Activated CD4-positive, CD25-positive, alpha-beta regulatory T cell treated with anti-CD3 and anti-CD28 coated beads, Interleukin-2, amount 50 U/mL, for 72 hours (primary cell): Measurements from ENCODE around the gene CHST2.
"Not testable (repeated sequence)": the region's sequence is repeated elsewhere in the genome, so short reads cannot be mapped to it uniquely, and the experiment has no call there.

Experiments used
- DNase-seq: peaks from one replicate; pipeline ENCODE4 v3.0.0; 2021

Gene CHST2, protein sequence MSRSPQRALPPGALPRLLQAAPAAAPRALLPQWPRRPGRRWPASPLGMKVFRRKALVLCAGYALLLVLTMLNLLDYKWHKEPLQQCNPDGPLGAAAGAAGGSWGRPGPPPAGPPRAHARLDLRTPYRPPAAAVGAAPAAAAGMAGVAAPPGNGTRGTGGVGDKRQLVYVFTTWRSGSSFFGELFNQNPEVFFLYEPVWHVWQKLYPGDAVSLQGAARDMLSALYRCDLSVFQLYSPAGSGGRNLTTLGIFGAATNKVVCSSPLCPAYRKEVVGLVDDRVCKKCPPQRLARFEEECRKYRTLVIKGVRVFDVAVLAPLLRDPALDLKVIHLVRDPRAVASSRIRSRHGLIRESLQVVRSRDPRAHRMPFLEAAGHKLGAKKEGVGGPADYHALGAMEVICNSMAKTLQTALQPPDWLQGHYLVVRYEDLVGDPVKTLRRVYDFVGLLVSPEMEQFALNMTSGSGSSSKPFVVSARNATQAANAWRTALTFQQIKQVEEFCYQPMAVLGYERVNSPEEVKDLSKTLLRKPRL

DNA sequence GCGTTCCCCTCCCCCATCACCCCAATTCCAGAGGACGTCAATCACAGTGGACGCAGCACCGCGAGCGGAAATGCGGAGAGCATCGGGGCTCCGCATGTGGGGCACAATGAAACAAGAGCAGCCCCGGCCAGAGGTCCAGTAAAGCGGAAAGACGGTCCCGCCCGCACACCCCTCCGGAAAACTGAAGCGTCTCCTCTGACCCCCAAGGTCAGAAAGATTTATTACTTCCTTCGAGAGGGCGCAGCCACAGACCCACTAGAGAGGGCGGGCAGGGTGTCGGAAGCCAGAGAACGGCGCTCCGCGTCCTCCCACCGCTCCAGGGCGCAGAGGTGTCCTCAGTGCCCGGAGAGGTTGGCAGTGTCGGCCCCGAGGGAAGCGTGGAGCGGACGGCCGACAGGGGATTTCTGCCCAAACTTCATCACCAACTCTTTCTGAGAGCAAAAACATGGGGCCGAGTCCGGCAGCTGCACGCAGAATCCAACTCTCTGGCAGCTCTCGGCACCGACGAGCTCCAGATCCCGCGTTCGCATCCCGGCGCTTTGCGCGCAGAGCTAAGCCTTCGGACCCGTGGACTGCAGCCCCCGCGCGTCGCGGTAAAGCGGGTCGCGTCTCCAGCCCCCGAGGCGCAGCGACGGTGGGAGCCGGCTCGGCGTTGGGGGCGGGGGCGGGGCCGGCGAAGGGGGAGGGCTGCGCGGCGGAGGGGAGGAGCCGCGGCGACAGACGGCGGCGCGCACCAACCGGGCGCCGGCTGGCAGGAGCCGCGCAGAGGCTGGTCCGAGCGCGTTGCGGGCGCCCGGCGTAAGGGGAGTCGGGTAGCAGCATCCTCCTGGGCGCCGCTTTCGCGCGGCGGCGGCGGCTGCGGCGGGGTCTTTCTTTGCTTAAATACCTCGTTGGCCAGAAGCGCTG is at the start of gene CHST2:
Gene CHST2 (plus strand): TSS at position 763 of the 906 bp plus-strand sequence. CDS start 1,046 bp downstream, outside the sequence.
- DNase-seq = peak; percentile 75

DNA sequence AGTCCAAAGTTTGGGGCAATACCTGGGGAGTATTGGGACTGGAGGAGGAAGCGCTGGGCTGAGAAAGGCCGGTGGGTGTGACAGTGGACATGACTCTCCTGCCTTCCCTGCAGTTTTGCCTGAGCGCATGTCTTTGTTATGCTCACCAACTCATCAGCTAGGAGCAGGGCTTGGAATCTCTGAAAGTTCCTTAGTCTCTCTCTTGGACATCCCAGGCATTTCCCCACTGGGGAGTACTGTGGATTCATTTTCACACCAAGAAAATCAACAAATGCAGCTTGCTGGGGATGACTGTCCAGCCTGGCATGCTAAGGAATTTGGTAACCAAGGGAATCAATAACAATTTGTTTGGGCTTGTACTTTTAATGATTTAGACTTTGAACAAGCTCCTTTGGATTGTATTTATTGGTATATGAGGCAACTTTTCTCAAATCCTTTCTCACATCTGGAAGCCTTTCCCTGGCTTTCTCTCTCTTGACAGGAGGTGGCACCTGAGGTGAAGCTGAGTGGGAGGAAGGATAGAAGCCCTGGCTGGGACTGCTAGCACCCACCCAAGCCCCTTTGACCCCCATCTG is 48.5 kb upstream of the CHST2 start:
- DNase-seq = no peak

DNA sequence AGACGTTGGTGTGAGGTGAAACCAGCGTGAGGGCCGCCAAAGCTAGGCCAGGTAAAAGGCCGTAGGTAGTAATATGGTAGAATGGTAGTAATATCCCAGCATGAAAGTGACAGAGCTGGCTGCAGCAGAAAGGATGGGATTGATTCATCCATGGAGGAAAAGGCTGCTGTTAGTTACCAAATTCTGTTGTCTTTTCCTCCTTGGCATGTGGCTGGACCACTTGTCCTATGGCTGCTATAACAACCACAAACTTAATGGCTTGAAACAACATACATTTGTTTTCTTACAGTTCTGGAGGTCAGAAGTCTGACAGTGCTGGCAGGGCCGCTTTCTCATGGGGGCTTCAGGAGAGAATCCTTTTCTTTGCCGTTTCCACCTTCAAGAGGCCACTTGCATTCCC is 47.8 kb upstream of the CHST2 start:
- no peak for DNase-seq

DNA sequence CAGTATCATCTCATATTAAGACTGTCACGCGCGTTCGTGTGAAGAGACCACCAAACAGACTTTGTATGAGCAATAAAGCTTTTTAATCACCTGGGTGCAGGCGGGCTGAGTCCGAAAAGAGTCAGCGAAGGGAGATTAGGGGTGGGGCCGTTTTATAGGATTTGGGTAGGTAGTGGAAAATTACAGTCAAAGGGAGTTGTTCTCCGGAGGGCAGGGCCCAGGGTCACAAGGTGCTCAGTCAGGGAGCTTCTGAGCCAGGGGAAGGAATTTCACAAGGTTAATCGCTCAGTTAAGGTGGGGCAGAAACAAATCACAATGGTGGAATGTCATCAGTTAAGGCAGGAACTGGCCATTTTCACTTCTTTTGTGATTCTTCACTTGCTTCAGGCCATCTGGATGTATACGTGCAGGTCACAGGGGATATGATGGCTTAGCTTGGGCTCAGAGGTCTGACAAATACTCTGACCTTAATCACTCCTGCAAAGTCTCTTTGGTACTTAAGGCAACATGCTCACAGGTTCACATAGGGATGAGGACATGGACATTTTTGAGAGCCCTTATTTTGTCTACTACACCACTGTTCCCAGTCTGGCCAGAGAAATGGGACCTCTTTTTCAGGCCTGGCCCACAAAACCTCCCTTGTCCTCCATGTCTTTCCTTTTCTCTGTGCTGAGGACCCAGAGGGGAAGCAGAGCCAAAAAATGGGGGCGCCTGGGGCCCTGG is 47.1 kb upstream of the CHST2 start:
- not testable (repeated sequence) for DNase-seq

DNA sequence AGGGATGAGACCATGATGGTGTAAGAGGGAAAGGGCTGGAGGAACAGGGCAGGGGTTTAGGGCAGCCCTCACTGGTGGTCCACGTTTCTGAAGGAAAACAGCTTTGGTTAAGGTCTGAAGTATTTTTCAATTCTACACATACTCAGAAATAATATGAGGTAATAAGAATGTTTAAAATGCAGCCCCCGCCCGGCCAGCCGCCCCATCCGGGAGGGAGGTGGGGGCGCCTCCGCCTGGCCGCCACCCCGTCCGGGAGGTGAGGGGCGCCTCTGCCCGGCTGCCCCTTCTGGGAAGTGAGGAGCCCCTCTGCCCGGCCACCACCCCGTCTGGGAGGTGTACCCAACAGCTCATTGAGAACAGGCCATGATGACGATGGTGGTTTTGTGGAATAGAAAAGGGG is 46.0 kb upstream of the CHST2 start:
- DNase-seq = not testable (repeated sequence)

DNA sequence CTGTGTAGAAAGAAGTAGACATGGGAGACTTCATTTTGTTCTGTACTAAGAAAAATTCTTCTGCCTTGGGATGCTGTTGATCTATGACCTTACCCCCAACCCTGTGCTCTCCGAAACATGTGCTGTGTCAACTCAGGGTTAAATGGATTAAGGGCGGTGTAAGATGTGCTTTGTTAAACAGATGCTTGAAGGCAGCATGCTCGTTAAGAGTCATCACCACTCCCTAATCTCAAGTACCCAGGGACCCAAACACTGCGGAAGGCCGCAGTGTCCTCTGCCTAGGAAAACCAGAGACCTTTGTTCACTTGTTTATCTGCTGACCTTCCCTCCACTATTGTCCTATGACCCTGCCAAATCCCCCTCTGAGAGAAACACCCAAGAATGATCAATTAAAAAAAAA is 45.6 kb upstream of the CHST2 start:
- not testable (repeated sequence) for DNase-seq

DNA sequence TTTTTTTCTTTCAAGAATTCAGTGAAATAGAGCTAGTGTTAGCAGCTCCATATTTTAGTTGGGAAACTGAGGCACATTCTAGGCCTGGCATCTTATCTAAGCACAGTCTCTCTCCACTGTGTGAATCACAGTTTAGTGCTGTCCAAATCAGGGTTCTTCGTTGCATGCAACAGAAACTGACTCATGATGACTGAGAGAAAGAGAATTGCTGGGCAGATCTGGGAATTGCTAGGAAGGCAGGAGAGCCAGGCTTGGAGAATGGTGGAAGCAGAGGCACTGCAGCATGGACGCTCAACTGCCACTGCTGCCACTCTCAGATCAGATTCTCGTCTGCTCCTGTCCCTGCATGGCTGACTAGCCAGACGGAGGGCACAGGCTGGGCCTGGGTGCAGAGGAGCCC is 40.7 kb upstream of the CHST2 start:
- DNase-seq = no peak

DNA sequence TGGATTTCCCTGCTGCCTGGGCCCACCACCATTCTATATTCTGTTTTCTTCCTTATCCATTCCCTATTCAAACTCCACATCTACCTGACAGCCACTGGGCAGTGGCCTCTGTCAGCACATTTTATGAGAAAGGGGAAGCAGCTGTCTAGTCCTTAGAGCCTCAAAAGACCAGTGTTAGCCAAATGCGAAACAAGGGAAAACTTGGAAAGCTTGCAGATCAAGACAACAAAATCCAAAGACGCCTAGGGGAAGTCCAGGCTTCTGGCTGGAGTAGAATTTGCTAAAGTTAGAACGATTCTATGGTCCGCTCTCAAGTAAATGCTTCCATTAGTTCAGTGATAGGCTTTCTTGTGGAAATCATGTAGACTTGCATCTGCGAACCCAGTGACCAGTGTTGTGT is 39.4 kb upstream of the CHST2 start:
- DNase-seq = no peak

DNA sequence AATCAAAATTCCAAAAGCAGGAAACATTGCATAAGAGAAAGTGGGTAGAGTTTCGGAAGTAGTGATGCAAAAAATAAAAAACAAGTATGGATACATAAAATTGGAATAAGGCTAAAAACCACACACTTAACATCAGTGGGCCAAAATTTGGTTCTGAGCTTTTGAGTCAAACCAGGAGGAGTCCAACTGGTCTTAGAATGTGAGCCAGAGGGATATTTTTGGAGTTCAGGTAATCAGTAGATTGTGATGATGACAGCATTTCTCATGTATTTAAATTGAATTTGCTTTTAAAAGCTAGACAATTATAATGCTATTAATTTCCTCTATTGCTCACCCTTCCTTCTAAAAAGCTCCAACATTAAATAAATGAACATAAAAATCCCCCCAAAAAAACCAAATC is 38.2 kb upstream of the CHST2 start:
- no peak for DNase-seq

DNA sequence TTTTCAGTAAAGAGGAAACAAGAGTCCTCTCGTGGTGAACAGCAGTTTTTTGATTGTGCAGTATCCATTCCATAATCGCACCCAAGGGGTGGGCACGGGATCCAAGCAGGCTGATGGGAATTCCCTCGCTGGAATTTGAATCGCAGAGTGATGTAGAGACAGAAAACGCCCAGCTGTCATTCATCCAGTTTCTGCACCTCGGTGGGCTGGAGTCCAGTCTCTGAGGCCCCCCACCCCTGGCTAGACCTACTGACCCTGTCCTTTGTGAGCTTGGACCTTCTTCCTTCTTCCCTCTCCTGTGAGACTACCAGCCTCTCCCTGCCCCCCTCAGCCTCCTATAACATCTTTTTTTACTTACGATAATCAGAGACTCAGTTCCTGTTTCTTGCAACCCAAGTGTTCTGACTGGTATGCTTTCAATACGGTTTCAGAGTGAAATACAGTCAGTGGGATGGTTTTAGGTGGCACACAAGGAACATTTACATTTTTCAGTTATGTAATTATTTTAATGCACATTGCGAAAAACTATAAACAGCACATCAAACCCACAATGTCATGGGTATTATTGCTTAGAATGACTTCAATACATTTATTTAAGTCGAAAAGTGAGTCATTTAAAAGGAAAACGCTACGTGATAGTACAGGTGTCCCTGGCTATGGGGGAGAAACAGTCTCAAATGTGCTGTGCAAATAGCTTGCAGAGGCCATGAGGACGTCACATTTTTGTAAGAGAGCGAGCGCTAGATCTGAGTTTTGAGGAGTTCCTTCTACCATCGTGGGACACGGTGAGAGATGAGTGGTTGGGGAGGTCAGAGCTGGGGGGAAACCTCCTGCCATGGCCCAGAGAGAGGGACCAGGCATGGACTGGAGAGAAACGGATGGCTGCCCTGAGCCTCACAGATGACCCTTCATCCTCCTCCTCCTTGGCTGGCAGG is 37.5 kb upstream of the CHST2 start:
- DNase-seq = no peak

DNA sequence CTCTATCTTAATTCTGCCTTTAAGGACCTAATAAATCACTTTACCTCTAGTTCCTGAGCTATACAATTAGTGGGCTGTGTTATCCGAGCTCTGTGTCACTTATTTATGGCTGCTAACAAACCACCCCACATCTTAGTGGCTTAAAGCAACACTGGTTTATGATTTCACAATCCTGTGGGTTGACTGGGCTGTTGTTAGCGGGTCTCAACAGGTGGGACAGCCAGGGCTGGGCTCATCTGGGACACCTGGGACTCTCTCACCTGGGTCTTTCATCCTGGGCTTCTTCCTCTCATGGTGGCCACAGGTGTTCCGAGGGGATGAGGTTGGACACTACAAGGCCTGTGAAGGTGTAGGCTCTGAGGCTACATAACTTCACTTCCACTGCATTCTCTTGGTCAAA is 35.8 kb upstream of the CHST2 start:
- no peak for DNase-seq

DNA sequence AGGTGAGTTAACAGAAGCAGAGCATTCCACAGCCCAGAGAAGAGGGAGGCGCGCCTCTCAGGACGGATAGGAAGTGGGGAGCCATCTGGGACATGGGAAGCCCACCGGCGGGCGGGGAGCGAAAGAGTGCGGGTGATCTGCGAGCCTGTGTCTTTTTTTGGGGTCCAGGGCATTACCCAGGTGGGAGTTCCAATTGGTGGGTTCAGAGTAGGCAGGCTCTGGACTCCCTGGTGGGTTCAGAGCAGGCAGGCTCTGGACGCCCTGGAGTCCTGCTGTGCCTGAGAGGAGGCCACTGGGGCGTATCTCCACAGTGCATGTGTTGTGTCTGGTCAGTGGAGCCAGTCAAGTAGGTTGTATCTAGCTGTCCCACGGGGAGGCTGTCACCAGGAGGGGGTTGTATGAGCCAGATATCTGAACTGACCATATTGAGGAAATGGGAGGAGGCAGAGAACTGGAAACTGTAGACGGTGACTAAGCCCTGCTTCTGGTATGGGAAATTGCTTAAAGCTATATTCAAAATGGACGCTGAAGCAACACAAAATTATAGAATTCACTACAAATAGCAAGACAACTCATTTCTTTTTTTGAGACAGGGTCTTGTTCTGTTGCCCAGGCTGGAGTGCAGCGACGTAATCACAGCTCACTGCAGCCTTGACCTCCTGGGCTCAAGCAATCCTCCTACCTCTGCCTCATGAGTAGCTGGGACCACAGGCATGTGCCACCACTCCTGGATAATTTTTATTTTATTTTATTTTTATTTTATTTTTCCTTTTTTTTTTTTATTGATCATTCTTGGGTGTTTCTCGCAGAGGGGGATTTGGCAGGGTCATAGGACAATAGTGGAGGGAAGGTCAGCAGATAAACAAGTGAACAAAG is 34.5 kb upstream of the CHST2 start:
- DNase-seq = no peak

DNA sequence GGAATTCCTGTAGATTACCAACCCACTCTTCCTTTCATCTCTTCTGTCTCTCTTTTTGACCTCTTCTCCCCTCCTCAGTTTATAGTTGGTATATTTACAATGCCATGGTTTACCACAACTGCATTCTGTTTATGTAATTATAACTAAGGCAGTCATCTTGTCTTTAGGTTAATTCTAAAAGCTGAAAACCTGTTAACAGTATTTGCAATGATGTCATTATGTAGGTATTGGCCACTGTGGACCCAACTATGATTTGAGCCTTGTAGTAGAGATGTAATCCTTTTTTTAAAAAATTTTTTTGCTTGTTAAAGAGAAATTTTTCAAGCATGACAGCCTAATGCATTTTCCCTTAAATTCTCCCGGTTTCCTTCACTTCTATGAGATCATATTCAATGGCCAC is 30.7 kb upstream of the CHST2 start:
- DNase-seq = no peak

DNA sequence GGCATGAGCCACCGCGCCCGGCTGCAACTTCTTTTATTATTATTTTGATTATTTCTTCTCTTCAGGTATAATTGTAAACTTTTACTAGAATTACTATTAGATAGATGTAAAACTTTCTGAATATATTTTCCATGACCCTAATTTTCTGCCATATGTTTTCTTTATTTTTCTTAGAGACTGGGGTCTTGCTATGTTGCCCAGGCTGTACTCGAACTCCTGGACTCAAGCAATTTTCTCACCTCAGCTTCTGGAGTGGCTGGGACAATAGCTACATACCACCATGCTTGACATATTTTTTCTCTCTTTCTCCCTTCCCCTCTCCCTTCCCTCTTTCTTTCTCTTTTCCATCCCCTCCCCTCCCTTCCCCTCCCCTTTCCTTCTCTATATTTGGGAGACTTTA is 29.6 kb upstream of the CHST2 start:
- no peak for DNase-seq

DNA sequence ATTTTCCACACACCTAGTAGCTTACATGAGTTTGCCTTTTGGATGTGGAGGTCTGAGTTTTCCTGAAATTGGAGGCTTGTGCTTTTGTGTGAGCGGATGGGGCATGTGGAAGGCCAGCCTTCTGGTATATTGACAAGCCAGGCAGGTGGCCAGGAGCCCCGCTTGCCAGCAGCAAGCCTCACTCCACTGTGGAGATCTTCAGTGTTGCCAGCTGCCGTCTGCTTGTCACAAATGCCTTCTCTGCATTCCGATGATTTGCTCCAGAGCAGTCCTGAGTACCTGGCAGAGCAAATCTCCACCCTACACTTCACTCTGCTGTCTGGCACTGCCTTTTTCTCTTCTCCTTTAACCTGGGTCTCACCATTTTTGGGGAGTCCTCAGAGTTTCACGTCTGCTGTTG is 29.1 kb upstream of the CHST2 start:
- DNase-seq = no peak

DNA sequence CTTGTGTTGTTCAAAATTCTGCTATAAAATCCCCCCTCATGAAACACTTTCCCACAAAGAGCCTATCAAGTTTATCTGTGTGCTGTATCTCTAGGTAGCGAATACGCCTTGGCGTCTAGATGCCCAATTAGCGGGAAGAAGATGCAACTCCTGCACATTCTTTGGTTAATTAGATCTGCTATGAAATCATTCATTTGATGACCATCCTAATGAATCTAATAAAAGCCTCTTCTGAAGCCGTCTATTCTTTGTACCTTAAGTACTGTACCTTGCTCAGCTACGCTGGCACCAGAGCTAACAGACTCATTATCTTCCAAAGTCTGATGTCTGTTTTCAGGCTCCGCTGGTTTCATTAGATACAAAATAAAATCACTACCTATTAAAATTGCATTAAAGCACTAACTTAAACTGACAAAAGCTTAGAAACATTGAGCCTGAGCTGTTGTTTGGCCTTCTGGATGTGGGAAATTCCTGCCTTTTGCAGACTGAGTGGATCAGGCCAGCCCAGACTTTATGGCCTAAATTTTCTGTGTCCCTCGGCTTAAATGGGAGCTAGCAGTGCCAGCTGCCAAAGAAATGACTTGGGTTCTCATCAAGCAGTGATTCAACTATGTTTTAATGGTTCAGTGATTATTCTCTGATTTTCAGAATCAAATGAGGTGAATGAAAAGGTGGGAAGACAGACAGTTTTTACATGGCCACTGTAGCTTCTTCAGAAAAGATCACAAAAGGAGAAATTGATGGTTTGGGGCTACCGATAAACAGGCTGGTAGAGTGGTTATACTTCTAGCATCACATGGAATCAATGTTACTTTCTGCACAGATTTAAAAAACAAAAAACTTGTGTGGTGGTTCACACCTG is 28.4 kb upstream of the CHST2 start:
- no peak for DNase-seq

DNA sequence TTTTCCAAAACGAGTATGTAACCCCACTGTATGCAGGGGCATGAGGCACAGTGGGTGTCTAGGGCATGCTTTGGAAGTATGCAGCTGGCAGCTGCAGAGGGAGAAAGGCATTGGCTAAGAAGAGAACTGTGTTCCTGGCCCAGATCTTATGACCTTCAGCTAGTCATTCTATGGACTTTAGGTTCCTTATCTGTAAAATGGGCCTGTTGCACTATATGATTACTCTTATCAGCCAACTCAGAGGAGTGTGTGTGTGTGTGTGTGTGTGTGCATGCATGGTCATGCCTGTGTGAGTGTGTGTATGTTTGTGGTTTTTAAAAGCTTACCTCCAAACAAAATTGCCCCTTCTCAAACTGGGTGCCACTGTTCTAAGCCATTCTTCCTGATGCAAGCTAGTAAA is 27.4 kb upstream of the CHST2 start:
- DNase-seq = no peak

DNA sequence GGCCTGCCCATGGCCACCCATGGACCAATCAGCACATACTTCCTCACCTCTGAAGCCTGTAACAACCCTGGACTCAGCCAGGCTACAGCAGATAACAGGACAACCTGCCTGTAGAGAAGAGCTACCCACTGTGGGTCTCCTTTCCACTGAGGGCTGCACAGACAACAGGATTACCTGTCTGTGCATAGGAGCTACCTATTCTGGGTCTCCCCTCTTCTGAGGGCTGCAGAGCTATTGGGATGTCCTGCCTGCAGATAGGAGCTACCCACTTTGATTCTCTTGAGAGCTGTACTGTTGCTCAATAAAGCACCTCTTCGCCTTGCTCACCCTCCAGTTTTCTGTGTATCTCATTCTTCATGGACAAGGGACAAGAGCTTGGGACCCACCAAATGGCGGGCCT is 23.8 kb upstream of the CHST2 start:
- DNase-seq = no peak

DNA sequence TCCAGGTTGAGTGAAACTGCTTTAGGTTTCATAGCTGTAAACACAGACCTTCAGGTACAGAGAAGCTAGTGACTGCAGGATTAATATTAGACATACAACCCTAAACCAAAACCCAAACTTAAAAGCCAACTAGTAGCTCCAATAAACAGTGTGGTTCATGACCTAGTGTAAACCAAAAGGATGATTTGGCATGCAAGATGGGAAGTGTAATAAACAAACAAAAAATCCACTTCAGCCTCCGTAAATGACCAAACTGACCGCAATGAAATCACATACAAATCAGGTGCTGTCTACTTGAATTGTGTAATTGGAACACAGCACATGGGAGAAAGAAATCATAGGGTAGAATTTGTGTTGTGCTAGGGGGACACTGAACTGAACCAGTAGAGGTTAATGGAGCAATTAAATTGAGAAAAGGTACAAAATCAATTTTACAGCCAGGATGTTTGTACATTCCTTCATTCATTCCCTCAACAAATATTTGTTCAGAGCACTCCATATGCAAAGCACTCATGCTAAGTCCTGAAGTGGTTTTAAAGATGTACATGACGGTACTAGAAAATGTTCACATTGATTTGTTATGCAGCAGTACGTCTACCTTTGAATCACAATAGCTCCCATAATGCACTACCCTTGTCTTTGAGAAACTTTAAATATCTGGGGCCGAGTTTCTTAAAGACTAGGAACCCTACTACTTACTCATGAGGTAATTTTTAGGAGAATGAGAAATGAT is 21.4 kb upstream of the CHST2 start:
- no peak for DNase-seq
